Nephron (organoid): ENCODE data around the gene MAGI2.

Experiments
- H3K27ac Mint-ChIP-seq, 3 experiments: 2 replicates each; pipeline ENCODE4 v1.8.0; 2020; ENCODE audit warnings: mixed read lengths in 3 of 3, mild to moderate bottlenecking in 2 of 3, moderate library complexity in 1 of 3
- H3K27me3 Mint-ChIP-seq: 2 replicates; pipeline ENCODE4 v1.8.0; 2021; ENCODE audit warnings: low read depth, mild to moderate bottlenecking, moderate library complexity, mixed read lengths
- H3K36me3 Mint-ChIP-seq: 2 replicates; pipeline ENCODE4 v1.8.0; 2020; ENCODE audit warnings: low read depth, mixed read lengths
- H3K4me1 Mint-ChIP-seq: 2 replicates; pipeline ENCODE4 v1.8.0; 2020; ENCODE audit warnings: mixed read lengths
- H3K4me3 Mint-ChIP-seq, 3 experiments: 2 replicates each; pipeline ENCODE4 v1.8.0; 2020; ENCODE audit warnings: mild to moderate bottlenecking in 3 of 3, mixed read lengths in 3 of 3, moderate library complexity in 2 of 3
- H3K9me3 Mint-ChIP-seq: 2 replicates; pipeline ENCODE4 v1.8.0; 2020; ENCODE audit warnings: mixed read lengths
- CTCF ChIP-seq, 3 experiments: fragments of 200-600 bp; sonication (generic); IDR thresholded peaks; one replicate each; pipeline ENCODE4 v1.5.0; 2021; ENCODE audit warnings: antibody characterized with exemption in 3 of 3; ENCODE audit not compliant: unreplicated experiment in 3 of 3

MAGI2 gene

GRCh38 chr7:78261302-78261701 lies 1192.2 kb downstream of the MAGI2 start:
- Mint-ChIP-seq H3K4me1 (peaks cover 9% of the 10 kb centered on the region), H3K36me3 (peaks cover 8% of the 10 kb centered on the region), H3K9me3 (no peaks in the 10 kb centered on the region), H3K27me3 (no peaks in the 10 kb centered on the region), H3K4me3 (no peak overlapping the region), H3K27ac (no peak overlapping the region)
- TF ChIP-seq CTCF (IDR thresholded peaks at IDR 0.05; ENCODE audit: unreplicated experiment in 3 of 3) = no peak

- no peak for TF ChIP-seq CTCF (IDR thresholded peaks at IDR 0.05; ENCODE audit: unreplicated experiment in 3 of 3)
- no peaks in the 10 kb centered on the region for H3K27me3 Mint-ChIP-seq
- H3K27ac Mint-ChIP-seq = no peak overlapping the region
- H3K9me3 Mint-ChIP-seq = no peaks in the 10 kb centered on the region
- H3K4me1 Mint-ChIP-seq = peaks cover 9% of the 10 kb centered on the region
- H3K4me3 Mint-ChIP-seq = no peak overlapping the region
- peaks cover 12% of the 10 kb centered on the region for H3K36me3 Mint-ChIP-seq
Measured at GRCh38 chr7:78260826-78261225, 1192.6 kb downstream of the MAGI2 start.

- no peaks in the 10 kb centered on the region for H3K27me3 Mint-ChIP-seq
- no peaks in the 10 kb centered on the region for H3K9me3 Mint-ChIP-seq
- no peak overlapping the region for H3K27ac Mint-ChIP-seq
- H3K4me3 Mint-ChIP-seq = no peak overlapping the region
- TF ChIP-seq CTCF (IDR thresholded peaks at IDR 0.05; ENCODE audit: unreplicated experiment in 3 of 3) = no peak
- peaks cover 6% of the 10 kb centered on the region for H3K4me1 Mint-ChIP-seq
- H3K36me3 Mint-ChIP-seq = peaks cover 9% of the 10 kb centered on the region
Measured at GRCh38 chr7:78254726-78255055, 1198.8 kb downstream of the MAGI2 start.

- H3K27me3 Mint-ChIP-seq = no peaks in the 10 kb centered on the region
- H3K27ac Mint-ChIP-seq = no peak overlapping the region
- no peak overlapping the region for H3K4me3 Mint-ChIP-seq
- no peak for TF ChIP-seq CTCF (IDR thresholded peaks at IDR 0.05; ENCODE audit: unreplicated experiment in 3 of 3)
- peaks cover 4% of the 10 kb centered on the region for H3K9me3 Mint-ChIP-seq
- H3K36me3 Mint-ChIP-seq = peaks cover 12% of the 10 kb centered on the region
- peaks cover 3% of the 10 kb centered on the region for H3K4me1 Mint-ChIP-seq
Measured at GRCh38 chr7:78253850-78254725, 1199.4 kb downstream of the MAGI2 start.

- peaks cover 3% of the 10 kb centered on the region for H3K4me1 Mint-ChIP-seq
- H3K36me3 Mint-ChIP-seq = peaks cover 16% of the 10 kb centered on the region
- no peak overlapping the region for H3K4me3 Mint-ChIP-seq
- no peak overlapping the region for H3K27ac Mint-ChIP-seq
- no peaks in the 10 kb centered on the region for H3K27me3 Mint-ChIP-seq
- H3K9me3 Mint-ChIP-seq = peaks cover 21% of the 10 kb centered on the region
- TF ChIP-seq CTCF (IDR thresholded peaks at IDR 0.05; ENCODE audit: unreplicated experiment in 3 of 3) = no peak
Measured at GRCh38 chr7:78248867-78249266, 1204.6 kb downstream of the MAGI2 start.
